ENCODE measurements around the gene NKAP. TPM values are rescaled to one million over a fixed set of nuclear protein-coding genes. Genes with fewer than 3 reads are reported as not detected.

Gene NKAP
- total RNA-seq, result 8.5 TPM

GRCh38 chrX:119943185-119943988 is at the start of gene NKAP:
Gene NKAP, minus strand, starts transcription at chrX:119943751. Its CDS starts 146 bp downstream, at chrX:119943605.

GRCh38 chrX:119895843-119896326 is 47.7 kb downstream of the NKAP start, which contains the start of gene AKAP14:
Gene AKAP14, plus strand, starts transcription at chrX:119895893. Its CDS starts 7,331 bp downstream, at chrX:119903224.

GRCh38 chrX:119871599-119872395 is 71.8 kb downstream of the NKAP start, which contains the start of the genes NDUFA1 and RNF113A:
Gene NDUFA1, plus strand, starts transcription at chrX:119871832. Its CDS starts 80 bp downstream, at chrX:119871912.
Gene RNF113A, minus strand, starts transcription at chrX:119871733. Its CDS starts 120 bp downstream, at chrX:119871613.

Other genes with a start within 250 kb of the NKAP start
- 0.31 TPM for gene SOWAHD, start 185.2 kb downstream of the NKAP start, total RNA-seq
- 1,783 TPM for gene RPL39, start 152.1 kb downstream of the NKAP start, total RNA-seq
- 10.0 TPM for gene UPF3B, start 90.8 kb downstream of the NKAP start, total RNA-seq
- 12.2 TPM for gene RNF113A, start 72.0 kb downstream of the NKAP start, total RNA-seq
- 19.7 TPM for gene NDUFA1, start 71.9 kb downstream of the NKAP start, total RNA-seq
- not detected for gene AKAP14, start 47.9 kb downstream of the NKAP start, total RNA-seq
- gene RHOXF2B, start 133.9 kb upstream of the NKAP start, total RNA-seq, result not detected
- gene RHOXF1, start 172.2 kb upstream of the NKAP start, total RNA-seq, result not detected
- gene RHOXF2, start 214.9 kb upstream of the NKAP start, total RNA-seq, result not detected